Measurements from ENCODE around the gene RAB3A. TPM values are rescaled to one million over a fixed set of nuclear protein-coding genes. Genes with fewer than 3 reads are reported as not detected.

RAB3A gene
- total and polyA plus RNA-seq, 9 of the 15 experiments (the other 6 are each of a cell fraction or from before 2014, with no cell fraction given): 0.17 to 5.1 (median 0.90) TPM; not detected in 1

DNA sequence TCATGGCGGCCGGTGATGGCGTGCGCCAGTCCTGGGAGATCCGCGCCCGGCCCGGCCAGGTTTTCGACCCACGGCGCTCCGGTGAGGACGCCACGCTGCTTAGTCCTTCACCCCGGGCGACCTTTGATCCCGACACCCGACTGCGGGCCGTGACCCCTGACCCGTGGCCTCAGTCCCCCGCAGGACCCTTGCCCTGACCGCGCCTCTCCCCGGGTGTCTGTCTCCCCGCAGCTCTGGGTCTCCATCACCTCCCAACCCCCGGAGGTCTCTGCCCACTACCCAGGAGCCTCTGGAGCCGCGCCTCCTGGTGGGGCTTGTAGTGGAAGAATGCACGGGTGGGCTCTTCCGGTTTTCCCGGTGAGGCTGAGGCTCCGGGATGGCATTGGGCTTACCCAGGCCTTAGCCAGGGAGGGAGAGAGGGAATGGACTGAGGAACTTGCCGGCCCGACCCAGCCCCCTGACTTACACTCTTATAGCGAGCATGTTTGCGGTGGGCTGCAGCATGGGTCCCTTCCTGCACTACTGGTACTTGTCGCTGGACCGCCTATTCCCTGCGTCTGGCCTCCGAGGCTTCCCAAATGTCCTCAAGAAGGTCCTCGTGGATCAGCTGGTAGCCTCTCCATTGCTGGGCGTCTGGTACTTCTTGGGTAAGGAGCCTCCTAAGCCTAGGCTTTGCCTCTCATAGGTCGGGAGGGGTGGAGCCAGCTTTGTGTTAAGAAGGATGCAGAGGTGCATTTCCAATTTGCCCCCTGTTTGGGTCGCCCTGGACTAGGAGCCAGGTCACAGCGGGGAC lies 10.3 kb downstream of the RAB3A start (continued):
- TF ChIP-seq ZNF263 (CRISPR knock-in tag; IDR thresholded peaks at IDR 0.05; ENCODE audit: borderline replicate concordance): 0 out of 2 replicates have a peak, but pooled peaks have one; percentile 11
- TF ChIP-seq ZFX (CRISPR knock-in tag; IDR thresholded peaks at IDR 0.05): no peak; the same call in 1 of the 2 replicates
- TF ChIP-seq, protein P1, sequence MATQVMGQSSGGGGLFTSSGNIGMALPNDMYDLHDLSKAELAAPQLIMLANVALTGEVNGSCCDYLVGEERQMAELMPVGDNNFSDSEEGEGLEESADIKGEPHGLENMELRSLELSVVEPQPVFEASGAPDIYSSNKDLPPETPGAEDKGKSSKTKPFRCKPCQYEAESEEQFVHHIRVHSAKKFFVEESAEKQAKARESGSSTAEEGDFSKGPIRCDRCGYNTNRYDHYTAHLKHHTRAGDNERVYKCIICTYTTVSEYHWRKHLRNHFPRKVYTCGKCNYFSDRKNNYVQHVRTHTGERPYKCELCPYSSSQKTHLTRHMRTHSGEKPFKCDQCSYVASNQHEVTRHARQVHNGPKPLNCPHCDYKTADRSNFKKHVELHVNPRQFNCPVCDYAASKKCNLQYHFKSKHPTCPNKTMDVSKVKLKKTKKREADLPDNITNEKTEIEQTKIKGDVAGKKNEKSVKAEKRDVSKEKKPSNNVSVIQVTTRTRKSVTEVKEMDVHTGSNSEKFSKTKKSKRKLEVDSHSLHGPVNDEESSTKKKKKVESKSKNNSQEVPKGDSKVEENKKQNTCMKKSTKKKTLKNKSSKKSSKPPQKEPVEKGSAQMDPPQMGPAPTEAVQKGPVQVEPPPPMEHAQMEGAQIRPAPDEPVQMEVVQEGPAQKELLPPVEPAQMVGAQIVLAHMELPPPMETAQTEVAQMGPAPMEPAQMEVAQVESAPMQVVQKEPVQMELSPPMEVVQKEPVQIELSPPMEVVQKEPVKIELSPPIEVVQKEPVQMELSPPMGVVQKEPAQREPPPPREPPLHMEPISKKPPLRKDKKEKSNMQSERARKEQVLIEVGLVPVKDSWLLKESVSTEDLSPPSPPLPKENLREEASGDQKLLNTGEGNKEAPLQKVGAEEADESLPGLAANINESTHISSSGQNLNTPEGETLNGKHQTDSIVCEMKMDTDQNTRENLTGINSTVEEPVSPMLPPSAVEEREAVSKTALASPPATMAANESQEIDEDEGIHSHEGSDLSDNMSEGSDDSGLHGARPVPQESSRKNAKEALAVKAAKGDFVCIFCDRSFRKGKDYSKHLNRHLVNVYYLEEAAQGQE (IDR thresholded peaks at IDR 0.05; ENCODE audit: borderline replicate concordance): no peak
- TF ChIP-seq, protein P1 (CRISPR knock-in tag; IDR thresholded peaks at IDR 0.05; ENCODE audit: low read depth): no peak
- TF ChIP-seq NFATC3 (IDR thresholded peaks at IDR 0.05): no peak
- TF ChIP-seq ZNF830 (CRISPR knock-in tag; IDR thresholded peaks at IDR 0.05): no peak
- TF ChIP-seq POLR2A (conservative IDR thresholded peaks at IDR 0.05): peak; percentile 10
- TF ChIP-seq, protein P2, sequence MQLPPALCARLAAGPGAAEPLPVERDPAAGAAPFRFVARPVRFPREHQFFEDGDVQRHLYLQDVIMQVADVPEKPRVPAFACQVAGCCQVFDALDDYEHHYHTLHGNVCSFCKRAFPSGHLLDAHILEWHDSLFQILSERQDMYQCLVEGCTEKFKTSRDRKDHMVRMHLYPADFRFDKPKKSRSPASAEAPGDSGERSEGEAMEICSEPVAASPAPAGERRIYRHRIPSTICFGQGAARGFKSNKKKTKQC (CRISPR knock-in tag; IDR thresholded peaks at IDR 0.05): peak; percentile 47; the same call in 1 of the 2 replicates
- no peak for TF ChIP-seq THRAP3 (IDR thresholded peaks at IDR 0.05; ENCODE audit: borderline replicate concordance)
- TF ChIP-seq ZC3H8 (IDR thresholded peaks at IDR 0.05): no peak
- TF ChIP-seq, protein P3, sequence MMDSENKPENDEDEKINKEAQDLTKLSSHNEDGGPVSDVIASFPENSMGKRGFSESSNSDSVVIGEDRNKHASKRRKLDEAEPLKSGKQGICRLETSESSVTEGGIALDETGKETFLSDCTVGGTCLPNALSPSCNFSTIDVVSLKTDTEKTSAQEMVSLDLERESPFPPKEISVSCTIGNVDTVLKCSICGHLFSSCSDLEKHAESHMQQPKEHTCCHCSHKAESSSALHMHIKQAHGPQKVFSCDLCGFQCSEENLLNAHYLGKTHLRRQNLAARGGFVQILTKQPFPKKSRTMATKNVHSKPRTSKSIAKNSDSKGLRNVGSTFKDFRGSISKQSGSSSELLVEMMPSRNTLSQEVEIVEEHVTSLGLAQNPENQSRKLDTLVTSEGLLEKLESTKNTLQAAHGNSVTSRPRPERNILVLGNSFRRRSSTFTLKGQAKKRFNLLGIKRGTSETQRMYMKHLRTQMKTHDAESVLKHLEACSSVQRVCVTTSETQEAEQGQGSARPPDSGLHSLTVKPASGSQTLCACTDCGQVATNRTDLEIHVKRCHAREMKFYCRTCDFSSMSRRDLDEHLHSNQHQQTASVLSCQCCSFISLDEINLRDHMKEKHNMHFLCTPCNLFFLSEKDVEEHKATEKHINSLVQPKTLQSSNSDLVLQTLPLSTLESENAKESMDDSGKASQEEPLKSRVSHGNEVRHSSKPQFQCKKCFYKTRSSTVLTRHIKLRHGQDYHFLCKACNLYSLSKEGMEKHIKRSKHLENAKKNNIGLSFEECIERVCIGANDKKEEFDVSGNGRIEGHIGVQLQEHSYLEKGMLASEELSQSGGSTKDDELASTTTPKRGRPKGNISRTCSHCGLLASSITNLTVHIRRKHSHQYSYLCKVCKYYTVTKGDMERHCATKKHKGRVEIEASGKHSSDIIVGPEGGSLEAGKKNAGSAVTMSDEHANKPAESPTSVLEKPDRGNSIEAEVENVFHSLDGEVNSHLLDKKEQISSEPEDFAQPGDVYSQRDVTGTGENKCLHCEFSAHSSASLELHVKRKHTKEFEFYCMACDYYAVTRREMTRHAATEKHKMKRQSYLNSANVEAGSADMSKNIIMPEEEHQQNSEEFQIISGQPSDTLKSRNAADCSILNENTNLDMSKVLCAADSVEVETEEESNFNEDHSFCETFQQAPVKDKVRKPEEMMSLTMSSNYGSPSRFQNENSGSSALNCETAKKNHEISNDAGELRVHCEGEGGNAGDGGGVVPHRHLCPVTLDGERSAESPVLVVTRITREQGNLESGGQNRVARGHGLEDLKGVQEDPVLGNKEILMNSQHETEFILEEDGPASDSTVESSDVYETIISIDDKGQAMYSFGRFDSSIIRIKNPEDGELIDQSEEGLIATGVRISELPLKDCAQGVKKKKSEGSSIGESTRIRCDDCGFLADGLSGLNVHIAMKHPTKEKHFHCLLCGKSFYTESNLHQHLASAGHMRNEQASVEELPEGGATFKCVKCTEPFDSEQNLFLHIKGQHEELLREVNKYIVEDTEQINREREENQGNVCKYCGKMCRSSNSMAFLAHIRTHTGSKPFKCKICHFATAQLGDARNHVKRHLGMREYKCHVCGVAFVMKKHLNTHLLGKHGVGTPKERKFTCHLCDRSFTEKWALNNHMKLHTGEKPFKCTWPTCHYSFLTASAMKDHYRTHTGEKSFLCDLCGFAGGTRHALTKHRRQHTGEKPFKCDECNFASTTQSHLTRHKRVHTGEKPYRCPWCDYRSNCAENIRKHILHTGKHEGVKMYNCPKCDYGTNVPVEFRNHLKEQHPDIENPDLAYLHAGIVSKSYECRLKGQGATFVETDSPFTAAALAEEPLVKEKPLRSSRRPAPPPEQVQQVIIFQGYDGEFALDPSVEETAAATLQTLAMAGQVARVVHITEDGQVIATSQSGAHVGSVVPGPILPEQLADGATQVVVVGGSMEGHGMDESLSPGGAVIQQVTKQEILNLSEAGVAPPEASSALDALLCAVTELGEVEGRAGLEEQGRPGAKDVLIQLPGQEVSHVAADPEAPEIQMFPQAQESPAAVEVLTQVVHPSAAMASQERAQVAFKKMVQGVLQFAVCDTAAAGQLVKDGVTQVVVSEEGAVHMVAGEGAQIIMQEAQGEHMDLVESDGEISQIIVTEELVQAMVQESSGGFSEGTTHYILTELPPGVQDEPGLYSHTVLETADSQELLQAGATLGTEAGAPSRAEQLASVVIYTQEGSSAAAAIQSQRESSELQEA (IDR thresholded peaks at IDR 0.05; ENCODE audit: low read depth): no peak
- no peak for TF ChIP-seq ZNF778 (CRISPR knock-in tag; IDR thresholded peaks at IDR 0.05)
